ENCODE measurements around the gene PSMB2. TPM values are rescaled to one million over a fixed set of nuclear protein-coding genes. Genes with fewer than 3 reads are reported as not detected.
A peak's percentile ranks its signal among the peaks of the same experiment; 100 is the strongest.
"Not testable (repeated sequence)": the region's sequence is repeated elsewhere in the genome, so short reads cannot be mapped to it uniquely, and the experiment has no call there.

Gene PSMB2
- total RNA-seq = 37.0 TPM
- long read RNA-seq, transcript PSMB2-201 (6 exons, 2,701 nt) = major isoform, 44 of 47 reads
- long read RNA-seq, partial matches to known transcripts = 0 of 47 reads
- long read RNA-seq, other reads (novel, unspliced or antisense) = 3 of 47 reads

- ATAC-seq (ENCODE audit: poor library complexity) (peak; percentile 98), DNase-seq (peak; percentile 98)
- intact Hi-C loops (cut with DNase I) = no loop called here
These were observed at the start of gene PSMB2 for GRCh38 chr1:35641233-35641866. TSS of gene PSMB2 (minus strand) at chr1:35641526. CDS start at chr1:35641432, 94 bp downstream.

GRCh38 chr1:35691080-35691479, 49.8 kb upstream of the PSMB2 start:
- intact Hi-C loops (cut with DNase I) = no loop called here
- no peak for ATAC-seq (ENCODE audit: poor library complexity)
- DNase-seq = no peak

GRCh38 chr1:35690103-35690502, 48.8 kb upstream of the PSMB2 start:
- ATAC-seq (ENCODE audit: poor library complexity); intact Hi-C loops (cut with DNase I); DNase-seq: not testable (repeated sequence)

- DNase-seq (no peak), ATAC-seq (ENCODE audit: poor library complexity) (no peak)
- intact Hi-C loops (cut with DNase I) = no loop called here
These were observed 46.8 kb upstream of the PSMB2 start for GRCh38 chr1:35688161-35688560.

- intact Hi-C loops (cut with DNase I) = no loop called here
- ATAC-seq (ENCODE audit: poor library complexity) = no peak
- DNase-seq = no peak
These were observed 41.7 kb upstream of the PSMB2 start for GRCh38 chr1:35683012-35683411.

GRCh38 chr1:35680271-35680670, 38.9 kb upstream of the PSMB2 start:
- intact Hi-C loops (cut with DNase I) = no loop called here
- DNase-seq (no peak), ATAC-seq (ENCODE audit: poor library complexity) (no peak)

GRCh38 chr1:35675773-35676172, 34.4 kb upstream of the PSMB2 start:
- intact Hi-C loops (cut with DNase I) = no loop called here
- no peak for ATAC-seq (ENCODE audit: poor library complexity)
- DNase-seq = no peak

GRCh38 chr1:35674111-35674510, 32.8 kb upstream of the PSMB2 start:
- intact Hi-C loops (cut with DNase I) = no loop called here
- ATAC-seq (ENCODE audit: poor library complexity) (no peak), DNase-seq (no peak)

GRCh38 chr1:35672116-35672515, 30.8 kb upstream of the PSMB2 start:
- DNase-seq = no peak
- no peak for ATAC-seq (ENCODE audit: poor library complexity)
- intact Hi-C loops (cut with DNase I) = no loop called here

- DNase-seq = no peak
- intact Hi-C loops (cut with DNase I) = no loop called here
- ATAC-seq (ENCODE audit: poor library complexity) = no peak
These were observed 27.2 kb upstream of the PSMB2 start for GRCh38 chr1:35668506-35668905.

- no peak for DNase-seq
- intact Hi-C loops (cut with DNase I) = no loop called here
These were observed 25.6 kb upstream of the PSMB2 start for GRCh38 chr1:35666916-35667315.

GRCh38 chr1:35666216-35666615, 24.9 kb upstream of the PSMB2 start:
- intact Hi-C loops (cut with DNase I) = no loop called here
- ATAC-seq (ENCODE audit: poor library complexity) (no peak), DNase-seq (no peak)

More at GRCh38 chr1:35666916-35667315, 25.6 kb upstream of the PSMB2 start:
- no peak for ATAC-seq (ENCODE audit: poor library complexity)

GRCh38 chr1:35663434-35663833, 22.1 kb upstream of the PSMB2 start:
- ATAC-seq (ENCODE audit: poor library complexity) = no peak
- DNase-seq = no peak
- intact Hi-C loops (cut with DNase I) = no loop called here

- no peak for ATAC-seq (ENCODE audit: poor library complexity)
- intact Hi-C loops (cut with DNase I) = no loop called here
- no peak for DNase-seq
These were observed 20.1 kb upstream of the PSMB2 start for GRCh38 chr1:35661474-35661795.

- DNase-seq (no peak), ATAC-seq (ENCODE audit: poor library complexity) (no peak)
- intact Hi-C loops (cut with DNase I) = no loop called here
These were observed 19.5 kb upstream of the PSMB2 start for GRCh38 chr1:35660581-35661473.

GRCh38 chr1:35659589-35659988, 18.3 kb upstream of the PSMB2 start:
- intact Hi-C loops (cut with DNase I) = no loop called here
- no peak for ATAC-seq (ENCODE audit: poor library complexity)
- DNase-seq = no peak

GRCh38 chr1:35657851-35658250, 16.5 kb upstream of the PSMB2 start:
- intact Hi-C loops (cut with DNase I) = no loop called here
- ATAC-seq (ENCODE audit: poor library complexity) = no peak
- DNase-seq = no peak

GRCh38 chr1:35656863-35657232, 15.5 kb upstream of the PSMB2 start:
- DNase-seq = no peak
- no peak for ATAC-seq (ENCODE audit: poor library complexity)
- intact Hi-C loops (cut with DNase I) = no loop called here

- ATAC-seq (ENCODE audit: poor library complexity) = no peak
- intact Hi-C loops (cut with DNase I) = no loop called here
These were observed 15.0 kb upstream of the PSMB2 start for GRCh38 chr1:35656148-35656862.

More at GRCh38 chr1:35656148-35656862, 15.0 kb upstream of the PSMB2 start:
- no peak for DNase-seq

Data from Right ventricle myocardium superior (tissue), 1 donor.